Testis (tissue), 2 donors: ENCODE results near the gene NRARP.

Source experiments
- CTCF ChIP-seq, 3 experiments: fragments of 450-650 bp in 2 of 3; fragments of 200-600 bp in 1 of 3; sonication (generic) in 1 of 3; IDR thresholded peaks; one replicate each; pipeline ENCODE4 v1.5.1; 2016 to 2019; ENCODE audit warnings: antibody characterized with exemption in 3 of 3, mild to moderate bottlenecking in 2 of 3, moderate library complexity in 1 of 3
- POLR2A ChIP-seq: fragments of 450-650 bp; IDR thresholded peaks from one replicate; pipeline ENCODE4 v1.6.1; 2017; ENCODE audit warnings: antibody characterized with exemption, mild to moderate bottlenecking, moderate library complexity

GRCh38 chr9:137341227-137341626 lies 39.2 kb upstream of the NRARP start:
- TF ChIP-seq POLR2A (no peak), CTCF (IDR thresholded peaks at IDR 0.05) (no peak)
